Activated CD8-positive, alpha-beta memory T cell treated with anti-CD3 and anti-CD28 coated beads, Interleukin-2, amount 50 U/mL, for 1 hour (primary cell): ENCODE measurements around the gene KCNQ4.

Experiments used
- DNase-seq: peaks from one replicate; pipeline ENCODE4 v3.0.0-alpha.2; 2020; ENCODE audit errors: extremely low read depth

The KCNQ4 gene

GRCh38 chr1:40777224-40777970 lies 6.2 kb upstream of the KCNQ4 start:
- DNase-seq: no peak

GRCh38 chr1:40780678-40781607 lies 2.6 kb upstream of the KCNQ4 start:
- no peak for DNase-seq

- no peak for DNase-seq
Measured at GRCh38 chr1:40781608-40781971, 2.0 kb upstream of the KCNQ4 start.

GRCh38 chr1:40782371-40782956 lies 1.1 kb upstream of the KCNQ4 start:
- DNase-seq: no peak

- DNase-seq: no peak
Measured at GRCh38 chr1:40784141-40784770, 669 bp downstream of the KCNQ4 start.

- no peak for DNase-seq
Measured at GRCh38 chr1:40784771-40785151, 1.2 kb downstream of the KCNQ4 start.

GRCh38 chr1:40785446-40785845 lies 1.9 kb downstream of the KCNQ4 start:
- no peak for DNase-seq

DNA sequence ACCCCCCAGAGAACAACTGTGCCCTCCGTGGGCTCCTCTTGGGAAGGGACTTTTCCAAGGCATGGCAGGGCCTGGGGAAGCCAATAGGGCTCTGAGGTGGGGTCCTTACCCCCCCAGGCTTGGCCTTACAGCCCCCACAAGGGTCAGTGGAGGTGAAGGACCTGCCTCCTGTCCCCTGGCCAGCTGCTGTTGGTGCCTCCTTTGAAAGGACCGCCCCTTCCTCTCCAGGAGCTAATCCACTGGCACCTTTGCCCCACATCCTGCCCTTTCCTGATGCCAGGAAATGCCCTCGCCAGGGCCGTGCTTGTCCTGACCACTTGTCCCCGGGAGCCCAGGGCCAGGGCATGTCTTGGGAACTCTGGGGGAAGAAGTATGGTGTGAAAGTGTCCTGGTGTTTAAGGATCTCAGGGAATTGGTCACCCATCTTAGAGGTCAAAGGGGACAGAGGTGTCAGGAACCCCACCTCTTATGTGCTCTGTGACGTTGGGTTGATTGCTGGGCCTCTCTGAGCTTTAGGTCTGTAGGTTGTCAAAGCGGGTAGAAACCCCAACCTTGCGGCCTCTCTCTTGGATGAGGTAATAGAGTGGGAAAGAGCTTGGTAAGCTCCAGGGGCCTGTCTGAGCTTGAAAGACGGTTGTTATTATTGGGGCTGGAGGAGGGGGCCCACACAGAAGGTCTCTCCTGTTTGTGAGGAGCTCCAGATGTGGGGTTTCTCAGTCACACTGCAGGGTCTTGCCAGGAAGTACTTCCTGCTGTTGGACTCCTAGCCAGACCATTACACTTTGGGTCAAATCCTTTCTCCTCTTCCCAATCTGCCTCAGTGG lies 2.8 kb downstream of the KCNQ4 start:
- DNase-seq: no peak

GRCh38 chr1:40786995-40787705 lies 3.6 kb downstream of the KCNQ4 start:
- DNase-seq: no peak

GRCh38 chr1:40787737-40788560 lies 4.4 kb downstream of the KCNQ4 start:
- no peak for DNase-seq

DNA sequence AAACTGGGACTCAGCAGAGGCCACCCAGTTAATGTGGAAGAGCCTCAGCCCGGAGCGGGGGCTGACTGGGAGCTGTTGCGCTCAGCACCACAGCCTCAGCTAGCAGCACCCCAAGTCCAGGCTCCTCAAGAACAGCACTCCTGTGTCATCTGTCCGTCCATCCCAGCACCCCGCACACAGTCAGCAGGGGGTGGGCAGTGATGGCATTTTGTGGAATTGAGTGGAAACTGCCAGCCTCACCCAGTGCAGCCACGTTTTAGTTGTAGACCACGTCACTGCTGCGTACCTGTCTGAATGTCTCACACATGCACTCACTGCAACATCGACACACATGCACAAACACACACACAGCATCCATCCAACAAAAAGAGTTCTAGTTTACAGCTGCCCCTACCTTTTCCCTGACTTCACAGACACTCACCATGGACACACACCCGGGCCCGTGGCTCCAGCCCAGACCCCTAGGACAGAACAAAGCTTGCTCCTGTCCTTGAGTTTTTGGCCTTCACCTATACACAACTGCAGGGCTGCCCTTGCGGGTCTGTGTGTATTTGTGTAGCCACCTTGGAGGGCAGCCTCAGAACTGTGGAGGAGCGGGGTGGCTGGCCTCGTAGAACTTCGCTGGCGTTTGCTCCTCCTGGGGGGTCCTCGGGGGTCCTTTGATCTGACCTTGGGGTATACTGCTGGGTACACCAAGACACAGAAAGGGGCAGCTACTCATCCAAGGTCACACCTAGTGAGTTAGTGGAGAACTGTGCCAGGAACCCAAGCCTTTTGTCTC lies 5.2 kb downstream of the KCNQ4 start:
- DNase-seq: no peak

DNA sequence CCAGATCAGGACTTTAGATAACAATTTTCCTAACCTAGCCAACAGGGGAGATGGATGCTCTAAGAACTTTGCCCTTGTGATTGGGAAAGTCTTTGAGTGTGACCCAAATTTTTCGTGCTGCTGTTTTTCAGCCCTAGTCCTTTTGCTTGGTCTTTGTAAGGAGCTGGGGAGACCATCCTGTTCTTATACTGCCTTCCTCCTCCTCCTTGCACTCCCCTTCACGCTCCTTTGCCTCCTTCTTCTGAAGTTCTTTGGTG lies 5.7 kb downstream of the KCNQ4 start:
- no peak for DNase-seq

- DNase-seq: no peak
Measured at GRCh38 chr1:40789661-40790430, 6.3 kb downstream of the KCNQ4 start.

GRCh38 chr1:40792036-40792435 lies 8.4 kb downstream of the KCNQ4 start:
- no peak for DNase-seq

DNA sequence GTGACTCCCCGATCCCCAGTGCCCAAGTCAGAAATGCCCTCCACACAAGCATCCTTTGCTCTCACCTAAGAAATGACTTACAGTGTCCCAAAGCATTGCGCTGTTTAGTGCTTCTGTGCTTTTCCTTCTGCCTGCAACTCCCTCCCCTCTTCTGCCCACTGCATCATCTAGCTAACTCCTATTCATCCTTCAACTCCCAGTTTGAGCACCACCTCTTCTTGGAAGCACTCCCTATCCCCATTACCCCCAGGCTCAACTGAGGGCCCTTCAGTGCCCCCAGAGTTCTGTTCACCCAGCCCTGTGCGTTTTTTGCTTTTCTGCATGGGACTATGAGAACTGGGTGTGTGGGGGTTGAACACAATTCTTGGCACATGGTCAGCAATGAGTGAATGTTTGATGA lies 10.0 kb downstream of the KCNQ4 start:
- no peak for DNase-seq

DNA sequence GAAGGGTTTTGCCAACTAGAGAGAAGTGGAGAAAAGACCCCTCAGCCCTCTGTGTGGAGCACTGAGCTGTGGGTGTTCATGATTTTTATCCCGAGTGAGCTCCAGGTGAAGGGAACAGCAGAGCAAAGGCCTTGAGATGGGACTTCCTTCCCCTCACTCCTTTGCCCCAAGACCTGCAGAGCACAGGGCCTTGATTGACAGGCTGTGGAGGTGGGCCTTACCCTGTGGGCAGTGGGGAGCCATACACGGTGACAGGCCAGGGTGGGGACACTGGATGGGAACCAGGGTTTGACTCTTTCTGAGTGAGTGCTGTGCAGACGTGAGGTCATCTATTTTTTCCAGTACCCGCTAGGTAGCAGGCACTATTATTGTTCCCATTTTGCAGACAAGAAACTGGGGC lies 10.5 kb downstream of the KCNQ4 start:
- no peak for DNase-seq

DNA sequence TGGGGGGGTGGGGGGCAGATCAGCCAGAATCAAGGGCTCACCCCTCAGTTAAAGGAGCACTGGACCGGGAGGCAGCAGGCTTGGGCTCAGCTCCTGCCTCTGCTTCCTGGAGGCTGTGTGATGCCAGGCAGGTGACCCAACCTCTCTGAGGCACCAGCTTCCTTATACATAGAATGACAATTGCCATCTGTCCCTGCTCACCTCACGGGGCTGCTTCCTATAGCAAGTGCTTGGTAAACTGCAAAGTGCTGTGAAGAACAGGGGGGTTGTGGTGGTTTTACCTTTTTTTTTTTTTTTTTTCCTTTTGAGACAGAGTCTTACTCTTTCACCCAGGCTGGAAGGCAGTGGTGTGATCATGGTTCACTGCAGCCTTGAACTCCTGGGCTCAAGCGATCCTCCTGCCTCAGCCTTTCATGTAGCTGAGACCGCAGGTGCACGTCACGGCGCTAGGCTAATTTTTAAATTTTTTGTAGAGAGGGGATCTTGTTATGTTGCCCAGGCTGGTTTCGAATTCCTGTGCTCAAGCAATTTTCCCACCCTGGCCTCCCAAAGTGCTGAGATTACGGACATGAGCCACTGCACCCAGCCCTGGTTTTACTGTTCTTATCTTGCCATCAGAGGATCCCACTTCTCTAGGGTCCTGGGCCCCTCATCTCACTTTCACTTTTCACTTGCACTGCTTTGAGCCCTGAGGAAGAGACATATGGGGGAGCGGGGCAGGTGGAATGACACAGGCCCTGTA lies 11.6 kb downstream of the KCNQ4 start:
- no peak for DNase-seq
